GM18868 (cell line): ENCODE measurements around the gene AGMO.

Experiments
- ATAC-seq: cut with Tn5 transposase; IDR thresholded peaks from one replicate; pipeline ENCODE4 v1.9.1; 2021; ENCODE audit warnings: mild to moderate bottlenecking, moderate library complexity; ENCODE audit not compliant: unreplicated experiment

The AGMO gene

GRCh38 chr7:15159261-15159660 lies 402.6 kb downstream of the AGMO start:
- no peak for ATAC-seq

GRCh38 chr7:15158141-15158810 lies 403.5 kb downstream of the AGMO start:
- ATAC-seq: no peak
